ENCODE measurements around the gene ADAT1. TPM values are rescaled to one million over a fixed set of nuclear protein-coding genes. Genes with fewer than 3 reads are reported as not detected.

ADAT1 gene
- total and polyA plus RNA-seq, 2 of the 8 experiments (the other 6 are each of a cell fraction or from before 2014, with no cell fraction given) = 30.7 to 44.7 TPM

- H2AFZ ChIP-seq (ENCODE audit: low read length) = no peak overlapping the region
- WGBS, 2 experiments (ENCODE audit: extremely low coverage in 1 of 2, insufficient coverage in 1 of 2, insufficient read length in 1 of 2, insufficient replicate concordance in 2 of 2, low coverage in 1 of 2, low lambda C conversion rate in 2 of 2, missing lambda C conversion rate in 1 of 2) = 87% methylated on average over 3 of the region's 3 CpGs; no CpG with 5 or more reads in 1 of the 2 experiments
- no peak overlapping the region for H2BK20ac ChIP-seq (ENCODE audit: low read length)
- H3K79me2 ChIP-seq (ENCODE audit: control insufficient read depth in 1 of 2, insufficient read depth in 2 of 2, low read length in 2 of 2) = no peaks in the 10 kb centered on the region
- no peaks in the 10 kb centered on the region for H4K20me1 ChIP-seq (replicated peaks in 1 of 2; ENCODE audit: control insufficient read depth in 1 of 2, insufficient read depth in 2 of 2, low read length in 2 of 2)
- no peak overlapping the region for H3K4me3 ChIP-seq (ENCODE audit: extremely low read depth in 1 of 4, insufficient read depth in 2 of 4, low read depth in 3 of 4, low read length in 4 of 4)
- H2BK120ac ChIP-seq (replicated peaks; ENCODE audit: low read depth, low read length) = no peak overlapping the region
- H3K56ac ChIP-seq (replicated peaks; ENCODE audit: insufficient read length, low read depth, low read length) = no peak overlapping the region
- H3K23ac ChIP-seq (ENCODE audit: insufficient read length) = no peak overlapping the region
- H3K9me3 ChIP-seq (ENCODE audit: insufficient read depth in 2 of 2, low read depth in 1 of 2, low read length in 1 of 2) = no peaks in the 10 kb centered on the region
- no peaks in the 10 kb centered on the region; a peak in 1 of 8 replicates for H3K36me3 ChIP-seq (ENCODE audit: control insufficient read depth in 2 of 4, insufficient read depth in 4 of 4, low read length in 3 of 4)
- no peak overlapping the region for H3K18ac ChIP-seq (ENCODE audit: extremely low read depth, low read length)
- H4K8ac ChIP-seq (ENCODE audit: extremely low read depth, insufficient read depth, low read length) = no peak overlapping the region
- CTCF ChIA-PET (ENCODE audit: partially characterized antibody) = interaction anchor here (0.6 to 2.1 kb wide), 9 partner anchors 9 to 132 kb away, joined by 3 to 9 read pairs (median 3); partner anchors contain the start of gene GABARAPL2
- H3K4me2 ChIP-seq (ENCODE audit: insufficient read depth in 1 of 2, low read depth in 2 of 2, low read length in 2 of 2) = no peak overlapping the region
- no peaks in the 10 kb centered on the region for H3K23me2 ChIP-seq (ENCODE audit: low read depth, low read length)
- 0 out of 7 replicates have a peak overlapping the region, but pooled peaks of 1 of the 4 experiments have one; percentile 44 for H3K9ac ChIP-seq (replicated peaks in 1 of 4; ENCODE audit: extremely low read depth in 1 of 4, low read depth in 3 of 4, low read length in 3 of 4)
- H3K14ac ChIP-seq (ENCODE audit: insufficient read length) = no peak overlapping the region
- TF ChIP-seq KDM1A (IDR thresholded peaks at IDR 0.05; ENCODE audit: borderline replicate concordance, low read length) = no peak
- no peak for TF ChIP-seq TAF7 (optimal IDR thresholded peaks at IDR 0.05; ENCODE audit: borderline replicate concordance, low read depth, low read length)
- no peak for TF ChIP-seq TCF12 (IDR thresholded peaks at IDR 0.05; ENCODE audit: low read depth, low read length)
- peak; percentile 37 for TF ChIP-seq NANOG (IDR thresholded peaks at IDR 0.05; ENCODE audit: insufficient read depth, low read depth, low read length, poor library complexity, severe bottlenecking)
- no peak for TF ChIP-seq CBX8 (IDR thresholded peaks at IDR 0.05; ENCODE audit: borderline replicate concordance, low read depth, low read length)
- TF ChIP-seq RAD21 (IDR thresholded peaks at IDR 0.05 in 1 of 2, conservative IDR thresholded peaks at IDR 0.05 in 1 of 2; ENCODE audit: low read depth in 2 of 2, low read length in 2 of 2) = no peak
- TF ChIP-seq JUN (IDR thresholded peaks at IDR 0.05; ENCODE audit: low read depth, low read length) = no peak
- TF ChIP-seq SIX5 (IDR thresholded peaks at IDR 0.05; ENCODE audit: low read depth, low read length) = no peak
- H3K79me1 ChIP-seq (ENCODE audit: low read depth, low read length) = no peaks in the 10 kb centered on the region; the same call in 1 of the 2 replicates
- H2AK5ac ChIP-seq (ENCODE audit: low read depth, low read length) = peak overlapping the region; percentile 72
- no peak overlapping the region for H2BK15ac ChIP-seq (ENCODE audit: low read length)
- FAIRE-seq (no peak), DNase-seq (ENCODE audit: low read depth in 1 of 2, low spot score in 2 of 2) (no peak)
- no peaks in the 10 kb centered on the region for H3K27me3 ChIP-seq (replicated peaks in 1 of 4; ENCODE audit: control insufficient read depth in 3 of 4, extremely low read depth in 1 of 4, insufficient read depth in 3 of 4, low read length in 3 of 4)
- POLR2A ChIA-PET (ENCODE audit: partially characterized antibody) = interaction anchor here (1.0 to 1.4 kb wide), 2 partner anchors 9 to 16 kb away, joined by 3 to 4 read pairs; no protein-coding TSS in a partner anchor
- no peak overlapping the region for H4K91ac ChIP-seq (replicated peaks; ENCODE audit: insufficient read length, low read length)
- H2BK5ac ChIP-seq (ENCODE audit: low read depth, low read length) = no peak overlapping the region; the same call in 1 of the 2 replicates
- no peak overlapping the region for H3K4ac ChIP-seq (replicated peaks; ENCODE audit: insufficient read length, low read depth, low read length)
- H2BK12ac ChIP-seq (ENCODE audit: low read depth, low read length) = no peak overlapping the region
- H3K4me1 ChIP-seq (replicated peaks in 1 of 4; ENCODE audit: control insufficient read depth in 3 of 4, insufficient read depth in 4 of 4, low read length in 3 of 4) = peaks cover 4 to 15% (median 12%) of the 10 kb centered on the region in 4 experiments; a peak in 6 of 7 replicates
- no peak overlapping the region for H4K5ac ChIP-seq (ENCODE audit: insufficient read length, low read depth, low read length)
- no peak overlapping the region; the same call in 1 of the 2 replicates for H3K27ac ChIP-seq (ENCODE audit: low read depth, low read length)
Measured at GRCh38 chr16:75589306-75589705, 33.8 kb downstream of the ADAT1 start.

Measured in H1 (cell line).